GM21367 (cell line): Measurements from ENCODE around the gene B4GALT1.
"Not testable (repeated sequence)": the region's sequence is repeated elsewhere in the genome, so short reads cannot be mapped to it uniquely, and the experiment has no call there.

ENCODE experiments used
- ATAC-seq: cut with Tn5 transposase; IDR thresholded peaks from one replicate; pipeline ENCODE4 v1.9.1; 2021; ENCODE audit not compliant: unreplicated experiment

B4GALT1 gene

DNA sequence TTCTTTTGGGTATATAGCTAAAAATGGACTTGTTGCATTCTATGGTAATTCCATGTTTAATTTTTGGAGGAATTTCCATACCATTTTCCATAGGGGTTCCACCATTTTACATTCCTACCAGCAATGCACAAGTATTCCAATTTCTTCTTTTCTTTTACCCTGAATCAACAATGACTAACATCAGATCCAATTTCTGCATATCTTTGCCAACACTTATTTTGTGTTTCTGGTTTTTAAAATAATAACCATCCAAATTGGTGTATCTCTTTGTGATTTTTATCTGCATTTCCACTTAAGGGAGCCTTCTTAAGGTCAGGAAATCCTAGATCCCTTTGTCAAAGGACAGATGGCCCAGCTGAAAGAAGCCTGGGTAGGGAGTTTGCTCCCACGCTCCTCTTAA is 61.2 kb downstream of the B4GALT1 start:
- no peak for ATAC-seq

DNA sequence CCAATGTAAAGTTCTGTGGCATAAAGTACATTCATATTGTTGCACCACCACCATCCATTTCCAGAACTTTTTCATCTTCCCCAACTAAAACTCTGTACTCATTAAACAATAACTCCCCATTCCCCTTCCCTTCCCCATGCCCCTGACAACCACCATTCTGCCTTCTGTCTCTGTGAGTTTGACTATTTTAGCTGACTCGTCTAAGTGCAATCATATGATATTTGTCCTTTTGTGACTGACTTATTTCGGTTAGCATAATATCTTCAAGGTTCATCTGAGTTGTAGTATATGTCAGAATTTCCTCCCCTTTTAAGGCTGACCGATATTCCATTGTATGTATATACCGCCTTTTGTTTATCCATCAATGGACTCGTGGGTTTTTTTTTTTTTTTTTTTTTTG is 61.6 kb downstream of the B4GALT1 start:
- ATAC-seq: no peak

DNA sequence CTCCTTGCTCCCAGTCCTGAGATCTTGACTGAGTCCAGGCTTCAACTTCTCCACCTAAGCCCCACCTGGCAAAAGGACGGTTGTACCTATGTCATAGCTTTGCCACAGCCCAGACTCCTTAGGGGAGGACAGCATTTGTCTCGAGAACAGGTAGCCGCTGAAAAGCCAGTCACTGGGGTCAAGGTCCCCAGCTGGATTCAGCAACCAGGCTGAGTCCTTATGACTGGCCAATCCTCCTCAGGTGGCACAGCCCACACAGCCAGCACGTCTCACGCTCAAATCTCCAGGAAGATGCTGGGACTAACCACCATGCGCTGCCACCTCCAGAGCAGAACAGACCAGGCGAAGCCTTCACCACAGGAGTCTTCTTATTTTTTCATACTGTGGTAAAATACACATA is 62.7 kb downstream of the B4GALT1 start:
- ATAC-seq: no peak

DNA sequence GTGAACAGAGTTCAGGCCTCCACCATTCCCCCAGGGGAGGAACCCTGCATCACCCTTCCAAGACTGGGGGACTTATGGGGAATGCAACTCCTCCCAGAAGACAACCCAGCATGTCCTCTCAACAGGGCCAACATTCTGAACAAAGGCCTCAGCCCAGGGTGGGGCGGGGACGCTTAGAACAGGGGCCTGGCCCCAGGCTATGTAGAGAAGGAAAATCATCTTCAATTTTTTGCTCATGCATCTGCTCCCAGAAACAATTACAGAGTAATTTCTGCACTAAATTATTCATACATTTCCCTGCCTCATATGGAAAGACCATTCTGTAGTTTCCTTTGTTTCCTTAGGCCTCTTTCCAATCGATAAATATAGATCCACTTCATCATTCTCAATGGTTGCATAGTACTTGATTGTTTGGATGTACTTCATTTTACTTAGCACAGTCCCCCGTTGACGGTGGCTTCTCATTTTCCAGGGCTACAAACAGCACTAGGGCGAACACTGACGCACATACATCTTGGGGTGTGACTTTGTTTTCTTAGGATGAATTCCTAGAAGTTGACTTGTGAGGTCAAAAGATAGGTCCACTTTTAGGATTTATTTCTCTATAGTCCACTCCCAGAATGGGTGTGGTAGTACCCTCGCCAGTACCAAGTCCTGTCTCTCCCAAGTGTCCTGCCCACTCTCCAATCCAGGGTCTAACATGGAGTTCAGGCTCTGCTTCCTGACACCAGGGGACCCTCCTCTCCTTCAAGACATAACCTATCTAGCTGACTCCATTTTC is 63.4 kb downstream of the B4GALT1 start:
- ATAC-seq: no peak

DNA sequence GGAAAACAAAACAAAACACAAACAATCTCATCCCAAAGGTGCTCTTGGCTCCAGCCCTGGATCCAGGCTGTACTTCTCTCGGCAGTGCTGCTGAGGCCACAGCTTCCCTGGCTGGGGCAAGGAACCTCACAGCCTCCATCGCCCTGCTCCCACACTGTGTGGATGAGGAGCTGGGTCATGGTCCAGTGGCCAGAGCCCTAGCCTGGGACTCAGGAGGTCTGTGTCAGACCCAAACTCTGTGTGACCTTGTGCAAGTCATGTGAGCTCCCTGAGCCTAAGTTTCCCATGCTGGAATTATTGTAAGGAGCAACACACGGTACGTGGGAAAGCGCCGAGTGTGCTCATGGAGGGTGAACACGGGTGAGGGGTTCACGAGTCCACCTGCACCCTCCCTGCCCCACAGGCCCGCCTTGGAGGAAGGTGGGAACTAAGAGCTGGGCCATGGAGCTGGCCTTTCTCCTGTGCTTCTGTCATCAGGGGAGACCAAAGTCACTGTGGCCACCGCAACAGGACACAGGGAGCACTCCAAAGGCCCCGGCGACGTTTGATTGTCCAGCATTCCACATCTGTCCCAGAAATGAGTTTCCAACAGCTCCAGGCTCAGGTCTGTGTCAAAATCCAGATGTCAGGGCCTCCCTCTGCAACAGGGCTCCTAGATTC is 64.5 kb downstream of the B4GALT1 start:
- no peak for ATAC-seq

DNA sequence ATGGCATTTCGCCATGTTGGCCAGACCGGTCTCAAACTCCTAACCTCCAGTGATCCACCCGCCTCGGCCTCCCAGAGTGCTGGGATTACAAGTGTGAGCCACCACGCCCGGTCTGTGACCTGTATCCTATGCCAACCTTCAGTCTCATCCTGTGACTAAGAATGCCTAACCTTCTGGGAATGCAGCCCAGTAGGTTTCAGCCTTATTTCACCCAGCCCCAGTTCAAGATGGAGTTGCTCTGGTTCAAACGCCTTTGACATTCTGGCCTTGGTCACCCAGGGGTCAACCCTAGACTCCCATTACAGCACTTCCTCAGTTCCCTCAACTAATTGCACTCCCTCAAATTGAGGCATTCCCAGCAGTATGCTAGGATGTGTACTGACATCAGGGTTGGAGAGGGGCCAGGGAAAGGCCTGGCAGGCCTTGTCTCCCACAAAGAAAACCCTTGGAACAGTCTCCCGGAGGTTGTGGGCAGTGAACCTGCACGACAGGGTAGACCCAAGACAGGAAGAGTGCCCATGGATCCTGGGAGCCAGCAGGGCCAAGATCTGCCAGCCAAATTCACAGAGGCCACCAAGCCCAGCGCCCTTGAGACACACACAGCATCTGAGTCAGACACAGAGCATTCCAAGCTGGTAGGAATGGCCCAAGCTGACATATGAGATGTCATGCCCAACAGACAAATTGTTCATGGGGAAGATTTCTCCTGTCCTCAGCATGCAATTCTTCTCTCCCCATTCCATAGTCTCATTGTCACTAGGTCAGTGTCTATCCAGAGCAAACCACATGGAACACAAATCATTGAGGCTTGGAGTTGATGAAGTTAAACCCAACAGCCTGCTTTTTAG is 65.8 kb downstream of the B4GALT1 start:
- no peak for ATAC-seq

DNA sequence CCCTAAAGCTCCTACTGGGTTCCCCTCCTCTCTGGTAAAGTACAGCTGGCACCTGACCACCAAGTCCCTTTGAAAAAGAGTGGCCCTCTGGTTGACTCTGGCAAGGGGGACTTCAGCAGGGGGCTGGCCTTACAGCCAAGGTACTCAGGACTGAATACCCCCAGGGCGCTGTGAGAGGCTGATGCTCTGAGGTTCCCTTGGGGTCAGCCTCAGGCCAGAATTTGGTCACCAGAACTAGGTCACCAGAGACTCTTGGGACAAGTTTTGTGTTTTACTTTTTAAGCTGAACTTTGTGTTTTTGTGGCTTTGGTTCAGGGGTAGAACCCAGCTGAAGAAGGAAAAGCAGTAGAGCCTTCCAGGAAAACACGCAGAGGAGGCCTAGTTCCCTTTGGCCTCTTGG is 67.4 kb downstream of the B4GALT1 start:
- no peak for ATAC-seq

DNA sequence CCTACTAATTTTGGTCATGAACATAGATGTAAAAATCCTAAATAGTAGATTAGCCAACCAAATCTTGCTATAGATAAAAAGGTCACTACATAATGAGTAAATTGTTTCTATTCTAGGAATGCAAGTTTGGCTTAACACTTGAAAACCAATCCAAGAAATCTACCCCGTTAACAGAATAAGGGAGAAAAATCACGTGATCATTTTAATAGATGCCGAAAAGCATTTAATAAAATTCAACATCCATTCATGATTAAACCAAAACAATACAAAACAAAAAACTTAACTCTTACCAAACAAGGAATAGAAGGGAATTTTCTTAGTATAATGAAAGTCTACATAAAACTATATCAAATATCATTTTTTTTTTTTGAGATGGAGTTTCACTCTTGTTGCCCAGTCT is 69.9 kb downstream of the B4GALT1 start:
- no peak for ATAC-seq

DNA sequence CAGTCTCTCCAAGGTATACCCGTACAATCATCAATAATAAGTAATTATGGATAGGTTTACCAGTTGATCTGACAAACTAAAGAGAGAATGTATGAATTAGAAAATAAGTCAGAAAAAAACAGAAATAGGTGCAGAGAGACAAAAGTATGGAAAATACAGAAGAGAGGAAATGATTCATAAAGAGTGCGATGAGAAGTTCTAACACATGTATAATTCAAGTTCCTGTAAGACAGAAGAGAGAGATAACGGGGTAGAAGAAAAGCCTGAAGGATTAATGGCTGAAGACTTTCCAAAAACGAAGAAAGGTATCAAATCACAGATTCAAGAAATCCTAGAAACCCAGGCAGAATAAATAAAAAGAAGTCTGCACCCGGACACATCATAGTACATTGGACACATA is 74.5 kb downstream of the B4GALT1 start:
- ATAC-seq: no peak

DNA sequence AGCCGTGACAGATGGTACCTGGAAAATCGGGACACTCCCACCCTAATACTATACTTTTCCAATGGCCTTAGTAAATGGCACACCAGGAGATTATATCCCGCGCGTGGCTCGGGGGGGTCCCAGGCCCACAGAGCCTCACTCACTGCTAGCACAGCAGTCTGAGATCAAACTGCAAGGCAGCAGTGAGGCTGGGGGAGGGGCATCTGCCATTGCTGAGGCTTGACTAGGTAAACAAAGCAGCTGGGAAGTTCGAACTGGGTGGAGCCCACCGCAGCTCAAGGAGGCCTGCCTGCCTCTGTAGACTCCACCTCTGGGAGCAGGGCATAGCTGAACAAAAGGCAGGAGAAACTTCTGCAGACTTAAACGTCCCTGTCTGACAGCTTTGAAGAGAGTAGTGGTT is 81.5 kb downstream of the B4GALT1 start:
- ATAC-seq: not testable (repeated sequence)

DNA sequence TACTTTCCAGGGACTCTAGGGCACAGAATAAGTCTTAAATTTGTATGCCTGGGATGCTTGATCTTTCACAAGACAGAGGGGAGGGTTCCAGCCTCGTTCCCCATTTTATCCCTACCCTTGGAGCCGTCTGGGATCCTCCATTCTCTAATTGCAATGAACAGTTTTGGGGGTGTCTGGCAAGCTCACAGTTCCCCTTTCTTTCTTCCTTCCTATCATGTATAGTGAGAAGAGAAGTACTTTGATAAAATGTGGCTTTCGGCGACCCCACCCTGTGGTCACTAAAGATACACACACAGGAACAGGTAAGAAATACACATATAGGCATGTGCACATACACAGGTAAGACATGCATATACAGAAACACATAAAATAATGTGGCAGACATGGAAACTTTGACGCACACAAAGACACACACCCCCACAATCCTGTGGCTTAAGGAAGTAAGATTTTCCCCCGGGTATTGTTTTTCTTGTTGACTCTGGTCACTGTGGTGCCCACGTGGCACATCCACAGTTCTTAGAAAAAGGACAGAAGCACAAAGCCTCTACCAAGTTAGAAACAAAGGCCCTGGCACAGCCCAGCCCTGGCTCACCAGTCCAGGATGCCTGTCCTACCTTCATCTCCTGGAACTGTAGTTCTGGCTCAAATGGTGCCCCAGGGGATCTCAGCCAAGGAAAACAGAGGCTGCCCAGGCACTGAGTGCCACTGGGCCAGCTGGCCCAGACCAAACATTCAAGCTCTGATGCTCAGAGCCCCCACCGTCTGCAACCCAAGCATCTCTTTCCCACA is 84.4 kb downstream of the B4GALT1 start:
- ATAC-seq: no peak

DNA sequence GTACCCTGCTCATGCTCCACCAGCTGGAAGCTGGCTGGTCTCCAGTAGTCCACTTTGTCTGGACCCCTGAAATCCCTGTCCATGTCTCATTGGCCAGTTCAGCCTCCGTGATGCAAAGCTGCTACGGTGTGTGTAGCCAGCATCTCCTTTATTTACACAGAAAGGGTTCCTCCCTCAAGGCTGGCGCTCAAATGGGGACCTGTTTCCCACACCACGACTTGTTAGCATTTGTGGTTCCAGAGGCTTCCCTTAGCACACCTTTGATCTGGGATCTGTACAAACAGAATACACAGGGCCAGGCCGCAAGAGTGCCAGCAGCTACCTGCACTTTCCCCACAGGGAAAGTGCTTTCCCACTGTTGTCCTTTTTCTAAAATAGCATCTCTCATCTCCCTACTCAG is 85.0 kb downstream of the B4GALT1 start:
- ATAC-seq: no peak

DNA sequence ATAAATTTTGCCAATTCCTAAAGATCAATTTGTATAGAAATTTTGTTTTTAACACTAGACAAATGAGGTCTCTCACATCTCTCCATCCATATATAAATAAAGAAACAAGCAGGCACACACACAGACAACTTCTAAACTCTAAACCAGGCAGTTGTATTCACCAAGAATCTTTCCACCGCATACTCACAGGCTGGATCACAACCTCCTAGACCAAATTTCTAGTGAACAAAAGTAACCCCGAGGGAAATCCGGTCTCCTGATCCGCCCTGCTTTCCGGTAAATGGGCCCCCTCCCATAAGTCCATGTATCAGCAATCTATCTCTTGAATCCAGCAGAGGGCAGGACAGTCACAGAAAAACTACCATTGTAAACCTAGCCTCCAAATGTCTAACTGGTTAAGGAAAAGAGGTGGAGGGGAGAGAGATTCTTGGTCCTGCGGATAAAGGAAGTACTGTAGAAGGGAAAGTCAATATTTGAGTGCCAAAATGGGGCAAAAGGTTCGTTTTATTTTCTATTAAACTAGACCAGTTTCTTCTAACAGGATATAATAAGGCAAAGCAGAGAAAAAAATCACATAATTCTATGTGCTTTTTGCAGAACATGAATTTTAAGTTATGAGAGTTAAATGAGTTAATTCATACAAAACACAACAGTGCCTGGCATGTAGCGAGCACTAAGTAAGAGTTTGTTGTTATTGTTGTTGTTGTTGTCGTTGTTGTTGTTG is 85.8 kb downstream of the B4GALT1 start:
- no peak for ATAC-seq

DNA sequence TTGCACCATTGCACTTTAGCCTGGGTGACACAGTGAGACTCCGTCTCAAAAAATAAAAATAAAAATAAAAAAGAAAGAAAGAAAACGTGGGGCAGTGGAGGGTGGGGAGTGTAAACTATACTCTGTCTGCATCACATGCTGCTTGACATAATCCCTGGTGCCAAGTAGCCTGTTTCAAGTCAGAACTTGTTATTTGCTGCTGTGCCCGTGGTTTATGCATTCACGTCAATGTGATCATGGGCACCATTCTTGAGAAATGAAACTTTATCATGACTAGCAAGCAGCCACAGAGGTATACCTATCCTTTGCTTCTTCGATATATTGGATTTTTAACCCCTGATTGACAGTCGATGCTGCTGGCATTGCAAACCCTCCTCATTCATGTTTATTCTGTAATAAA is 86.6 kb downstream of the B4GALT1 start:
- ATAC-seq: no peak

DNA sequence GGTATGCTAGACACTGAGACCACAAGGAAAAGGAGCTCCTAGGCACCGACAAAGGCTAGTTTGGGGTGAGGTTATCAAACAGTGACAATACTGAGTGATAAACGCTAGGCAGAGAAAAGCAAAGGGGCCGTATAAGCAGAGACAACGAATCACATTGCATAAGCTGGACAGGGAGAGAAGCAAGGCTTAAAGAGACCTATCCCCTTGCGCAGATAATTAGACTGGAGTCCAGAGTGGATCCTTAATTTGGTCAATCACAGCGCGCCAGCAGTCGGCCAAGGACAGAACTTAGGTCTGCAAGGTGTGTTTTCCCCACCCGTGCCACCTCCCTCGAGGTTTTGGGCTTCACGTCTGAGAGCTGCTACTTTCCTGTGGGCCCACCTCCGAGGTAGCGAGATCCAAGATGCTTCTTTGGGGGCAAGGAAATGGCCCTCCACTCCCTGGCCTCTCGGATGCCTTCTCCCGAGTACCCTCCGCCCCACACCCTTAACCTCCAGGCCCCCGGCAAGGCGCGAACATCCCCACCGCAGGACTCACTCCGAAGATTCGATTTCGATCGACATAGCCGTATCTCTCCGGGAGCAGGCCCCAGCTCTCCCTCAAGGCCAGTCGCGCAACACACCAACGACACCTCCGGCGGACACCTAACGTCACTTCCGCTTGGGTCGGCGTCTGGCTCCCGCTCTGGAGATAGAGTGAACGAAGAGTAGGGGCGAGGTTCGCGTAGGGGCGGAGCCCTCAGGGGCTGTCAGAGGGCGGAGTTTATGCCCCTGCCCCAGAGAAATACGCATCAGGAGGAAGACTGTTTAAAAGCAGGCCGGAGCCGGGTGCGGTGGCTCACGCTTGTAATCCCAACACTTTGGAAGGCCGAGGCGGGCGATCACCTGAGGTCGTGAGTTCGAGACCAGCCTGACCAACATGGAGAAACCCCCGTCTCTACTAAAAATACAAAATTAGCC is 90.8 kb downstream of the B4GALT1 start, which contains the start of gene SMU1:
TSS of gene SMU1 (minus strand) at position 629 of the 959 bp plus-strand sequence. CDS start at position 563, 66 bp downstream.
- peak; percentile 99 for ATAC-seq

DNA sequence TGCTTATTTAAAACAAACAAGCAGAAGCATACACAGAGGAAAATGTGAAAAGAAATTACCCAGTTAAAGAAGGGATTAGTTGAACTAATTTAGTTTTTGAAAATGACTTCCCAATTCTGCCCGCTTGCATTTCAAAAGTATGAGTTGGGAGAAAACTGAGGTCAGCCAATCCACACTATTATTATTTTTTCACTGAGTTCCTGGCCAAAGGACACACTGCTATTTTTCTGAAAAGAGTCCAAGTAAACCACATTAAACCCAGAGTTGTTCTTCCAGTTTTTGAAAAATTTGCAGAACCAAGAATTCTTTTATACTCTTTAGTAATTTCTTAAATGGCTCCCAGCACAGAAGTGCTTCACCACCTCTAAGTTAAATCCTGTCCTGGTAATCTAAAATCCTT is 98.1 kb downstream of the B4GALT1 start:
- no peak for ATAC-seq

DNA sequence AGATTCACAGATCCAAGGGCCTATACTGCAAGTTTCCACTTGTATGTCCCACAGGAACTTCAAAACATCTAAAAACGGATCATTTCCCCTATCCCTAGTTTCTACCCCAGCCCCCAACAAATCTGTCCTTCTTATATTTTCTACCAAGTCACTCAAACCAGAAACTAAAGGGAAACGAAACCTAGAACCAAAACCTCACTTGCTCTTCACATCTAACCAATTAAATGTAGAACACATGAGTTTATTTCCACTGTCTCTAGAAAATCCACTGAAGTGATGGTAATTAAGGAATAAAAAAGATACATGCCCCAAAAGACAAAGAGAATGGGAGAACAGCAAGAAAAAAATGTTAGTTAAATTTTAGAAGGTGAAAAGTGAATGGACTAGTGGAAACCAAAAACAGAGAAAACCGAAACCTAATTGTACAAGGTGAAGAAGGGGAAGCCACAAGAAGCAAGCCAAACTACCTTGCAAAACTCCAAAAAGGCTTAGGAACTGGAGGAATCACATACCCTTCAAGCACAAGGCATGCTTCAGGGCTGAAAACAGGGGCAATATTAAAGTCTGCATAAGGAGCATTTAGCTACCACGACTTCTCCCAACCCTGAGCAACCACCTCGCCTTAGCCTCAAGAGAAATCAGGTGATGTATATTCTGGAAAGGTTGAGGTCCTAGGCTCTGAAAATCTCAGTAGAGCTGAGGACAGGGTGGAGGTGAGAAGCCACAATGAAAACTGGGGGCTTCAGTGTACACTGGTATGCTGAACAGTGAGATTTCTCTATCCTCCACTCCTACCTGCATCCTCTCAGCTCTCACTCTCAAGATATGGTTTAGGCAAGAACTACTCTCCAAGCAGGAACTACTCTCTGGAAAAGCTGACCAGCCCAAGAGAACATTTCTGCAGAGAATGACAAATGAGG is 101.7 kb downstream of the B4GALT1 start:
- peak; percentile 70 for ATAC-seq
